GDM1 (cell line): ENCODE measurements around the gene DNAH1.
"Not testable (repeated sequence)": the region's sequence is repeated elsewhere in the genome, so short reads cannot be mapped to it uniquely, and the experiment has no call there.

Experiments used
- DNase-seq: peaks from one replicate; lab custom pipeline; 2025; lab: John Stamatoyannopoulos, UW

The DNAH1 gene

GRCh38 chr3:52315977-52316764, at the start of gene DNAH1:
Gene DNAH1, plus strand, starts transcription at chr3:52316319. Its CDS starts 6,124 bp downstream, at chr3:52322443.
- no peak for DNase-seq

- no peak for DNase-seq
Observed at GRCh38 chr3:52268036-52268435, 48.1 kb upstream of the DNAH1 start.

- no peak for DNase-seq
Observed at GRCh38 chr3:52269776-52270175, 46.3 kb upstream of the DNAH1 start.

- no peak for DNase-seq
Observed at GRCh38 chr3:52270252-52270754, 45.8 kb upstream of the DNAH1 start.

- DNase-seq = not testable (repeated sequence)
Observed at GRCh38 chr3:52272172-52272571, 43.9 kb upstream of the DNAH1 start.

GRCh38 chr3:52272831-52273230, 43.3 kb upstream of the DNAH1 start:
- no peak for DNase-seq

GRCh38 chr3:52274781-52275180, 41.3 kb upstream of the DNAH1 start:
- not testable (repeated sequence) for DNase-seq

- no peak for DNase-seq
Observed at GRCh38 chr3:52277071-52277964, 38.8 kb upstream of the DNAH1 start.

GRCh38 chr3:52277972-52278509, 38.1 kb upstream of the DNAH1 start:
- DNase-seq = peak; percentile 66

- DNase-seq = peak; percentile 93
Observed at GRCh38 chr3:52278510-52279069, 37.5 kb upstream of the DNAH1 start, which contains the start of gene WDR82. Gene WDR82, minus strand, starts transcription at chr3:52278649. Its CDS starts 288 bp downstream, at chr3:52278361.

GRCh38 chr3:52279596-52279995, 36.5 kb upstream of the DNAH1 start:
- no peak for DNase-seq

- no peak for DNase-seq
Observed at GRCh38 chr3:52280050-52280461, 36.1 kb upstream of the DNAH1 start.

GRCh38 chr3:52281981-52282801, 33.9 kb upstream of the DNAH1 start:
- no peak for DNase-seq

GRCh38 chr3:52283306-52283705, 32.8 kb upstream of the DNAH1 start:
- DNase-seq = no peak

GRCh38 chr3:52284051-52284450, 32.1 kb upstream of the DNAH1 start:
- DNase-seq = not testable (repeated sequence)

GRCh38 chr3:52286777-52287110, 29.4 kb upstream of the DNAH1 start:
- no peak for DNase-seq

- DNase-seq = no peak
Observed at GRCh38 chr3:52288674-52289073, 27.4 kb upstream of the DNAH1 start.

GRCh38 chr3:52289338-52289746, 26.8 kb upstream of the DNAH1 start:
- DNase-seq = no peak

- no peak for DNase-seq
Observed at GRCh38 chr3:52289747-52290595, 26.1 kb upstream of the DNAH1 start.
